NCI-H82 (cell line): Measurements from ENCODE around the gene PPP2R2D.
A peak's percentile ranks its signal among the peaks of the same experiment; 100 is the strongest.

Source experiments
- DNase-seq: peaks from one replicate; lab custom pipeline; 2025; lab: John Stamatoyannopoulos, UW

PPP2R2D gene

GRCh38 chr10:131900350-131901152 lies at the start of gene PPP2R2D:
TSS of gene PPP2R2D (plus strand) at chr10:131901008. CDS start at chr10:131901149, 141 bp downstream.
- DNase-seq: peak; percentile 91

- DNase-seq: no peak
Observed at GRCh38 chr10:131851346-131851745, 49.5 kb upstream of the PPP2R2D start.

GRCh38 chr10:131852176-131852822 lies 48.5 kb upstream of the PPP2R2D start:
- DNase-seq: no peak

GRCh38 chr10:131852823-131853609 lies 47.8 kb upstream of the PPP2R2D start:
- DNase-seq: no peak

GRCh38 chr10:131853610-131853964 lies 47.2 kb upstream of the PPP2R2D start:
- DNase-seq: no peak

GRCh38 chr10:131854579-131855335 lies 46.1 kb upstream of the PPP2R2D start:
- DNase-seq: no peak

GRCh38 chr10:131855461-131856401 lies 45.1 kb upstream of the PPP2R2D start:
- DNase-seq: no peak

GRCh38 chr10:131856441-131857094 lies 44.2 kb upstream of the PPP2R2D start:
- DNase-seq: no peak

- no peak for DNase-seq
Observed at GRCh38 chr10:131857156-131858117, 43.4 kb upstream of the PPP2R2D start.

GRCh38 chr10:131858118-131858515 lies 42.7 kb upstream of the PPP2R2D start:
- DNase-seq: no peak

GRCh38 chr10:131858583-131859340 lies 42.0 kb upstream of the PPP2R2D start:
- DNase-seq: no peak

GRCh38 chr10:131859341-131860020 lies 41.3 kb upstream of the PPP2R2D start:
- DNase-seq: no peak

- no peak for DNase-seq
Observed at GRCh38 chr10:131860311-131860710, 40.5 kb upstream of the PPP2R2D start.

- no peak for DNase-seq
Observed at GRCh38 chr10:131860806-131861440, 39.9 kb upstream of the PPP2R2D start.

- DNase-seq: no peak
Observed at GRCh38 chr10:131862548-131862947, 38.3 kb upstream of the PPP2R2D start.

GRCh38 chr10:131865223-131865917 lies 35.4 kb upstream of the PPP2R2D start:
- no peak for DNase-seq

GRCh38 chr10:131866673-131867072 lies 34.1 kb upstream of the PPP2R2D start:
- DNase-seq: no peak
